CD4-positive, alpha-beta T cell (primary cell): ENCODE results near the gene PLRG1. TPM values are rescaled to one million over a fixed set of nuclear protein-coding genes. Genes with fewer than 3 reads are reported as not detected.

ENCODE experiments used
- ATAC-seq: fragments of 200-7000 bp; cut with Tn5 transposase; one replicate; pipeline ENCODE4 v1.10.0; 2022; ENCODE audit warnings: mild to moderate bottlenecking; ENCODE audit not compliant: poor library complexity
- CTCF ChIA-PET: fragments of 350-600 bp; sonication (Branson Sonifier 250); formaldehyde crosslinking; loops from one replicate; lab custom pipeline; 2021; ENCODE audit warnings: antibody characterized with exemption, inconsistent platforms; lab: Charles Lee
- POLR2A ChIA-PET: fragments of 350-600 bp; sonication (Branson Sonifier 250); formaldehyde crosslinking; loops from one replicate; lab custom pipeline; 2021; ENCODE audit warnings: antibody characterized with exemption, inconsistent platforms; lab: Charles Lee
- DNase-seq, 14 experiments: peaks; one replicate each; pipeline ENCODE4 v3.0.0-alpha.2; 2013 to 2020; ENCODE audit warnings: mixed read lengths in 2 of 14
- H3K27ac ChIP-seq, 2 donors: one replicate each; pipeline versions ENCODE4 v1.5.1 to v1.7.0; 2013; ENCODE audit warnings: low read length in 2 of 2, low read depth in 1 of 2, mild to moderate bottlenecking in 1 of 2
- H3K27me3 ChIP-seq, 2 experiments: 1 replicate in 1 of 2; 2 replicates in 1 of 2; pipeline versions ENCODE4 v1.6.1 to v1.7.0; 2013; ENCODE audit warnings: low read length in 2 of 2, control low read depth in 1 of 2, mild to moderate bottlenecking in 1 of 2, moderate library complexity in 1 of 2; ENCODE audit not compliant: insufficient read depth in 2 of 2, control insufficient read depth in 1 of 2
- H3K36me3 ChIP-seq: one replicate; pipeline ENCODE4 v1.6.1; 2013; ENCODE audit warnings: low read length, control low read depth; ENCODE audit not compliant: insufficient read depth
- H3K4me1 ChIP-seq: one replicate; pipeline ENCODE4 v1.6.1; 2013; ENCODE audit warnings: low read length, control low read depth; ENCODE audit not compliant: insufficient read depth
- H3K4me3 ChIP-seq: one replicate; pipeline ENCODE4 v1.5.1; 2013; ENCODE audit warnings: mild to moderate bottlenecking, low read length, moderate library complexity
- H3K9me3 ChIP-seq, 2 experiments: 1 replicate in 1 of 2; 2 replicates in 1 of 2; pipeline versions ENCODE4 v1.6.1 to v1.7.0; 2013; ENCODE audit warnings: low read length in 2 of 2, mild to moderate bottlenecking in 2 of 2, control low read depth in 1 of 2, moderate library complexity in 1 of 2; ENCODE audit not compliant: control insufficient read depth in 1 of 2, insufficient read depth in 1 of 2
- H3K27ac Mint-ChIP-seq: one replicate; pipeline ENCODE4 v1.8.0; 2020; ENCODE audit warnings: mixed read lengths
- H3K27me3 Mint-ChIP-seq: one replicate; pipeline ENCODE4 v1.8.0; 2021; ENCODE audit warnings: mixed read lengths
- H3K36me3 Mint-ChIP-seq: one replicate; pipeline ENCODE4 v1.8.0; 2021; ENCODE audit warnings: low read depth, mixed read lengths
- H3K4me1 Mint-ChIP-seq: one replicate; pipeline ENCODE4 v1.8.0; 2021; ENCODE audit warnings: low read depth, mixed read lengths
- H3K4me3 Mint-ChIP-seq: one replicate; pipeline ENCODE4 v1.8.0; 2020; ENCODE audit warnings: mild to moderate bottlenecking, mixed read lengths
- H3K9me3 Mint-ChIP-seq: one replicate; pipeline ENCODE4 v1.8.0; 2020; ENCODE audit warnings: mixed read lengths
- intact Hi-C, 2 experiments: fragments of 100-400 bp; cut with DNase I in 1 of 2; cut with micrococcal nuclease in 1 of 2; formaldehyde crosslinking; loops; one replicate each; pipeline versions ENCODE4 v1.15.1 to v1.9.0; 2023 to 2025; cut with DNase I, micrococcal nuclease
- total RNA-seq, 174 experiments: library from RNA in 2 of 174; stranded (reverse) in 2 of 174; gene quantifications; one replicate each; pipeline ENCODE4 v1.2.3 and lab custom pipeline; 2021 to 2026
- TF ChIP-seq, protein P1 (sequence below): fragments of 200-600 bp; IDR thresholded peaks from one replicate; pipeline ENCODE4 v1.8.0; 2022; ENCODE audit warnings: antibody characterized with exemption, mild to moderate bottlenecking

The PLRG1 gene
- total RNA-seq, 2 experiments from 2014 or later = 41.1 to 44.8 TPM

DNA sequence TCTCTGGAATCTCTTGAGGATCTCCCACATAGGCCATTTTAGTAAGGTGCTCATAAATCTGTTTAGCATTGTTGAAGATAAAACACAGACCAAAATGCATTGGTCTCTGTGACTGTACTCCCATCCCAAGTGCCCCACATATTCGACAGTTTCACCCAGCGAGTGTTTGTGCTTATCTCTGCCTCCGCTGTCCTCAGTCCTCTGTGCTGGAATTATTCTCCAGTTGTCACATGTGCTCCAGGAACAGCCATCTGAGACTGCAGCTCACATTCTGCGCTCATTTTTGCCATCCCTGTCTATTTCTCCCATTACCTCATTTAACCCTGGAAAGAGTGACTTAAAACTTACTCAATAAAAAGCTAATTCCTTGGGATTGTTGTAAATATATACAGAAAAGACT lies 31.0 kb downstream of the PLRG1 start:
- Mint-ChIP-seq H3K27me3 (peaks cover 63% of the 10 kb centered on the region), H3K36me3 (no peaks in the 10 kb centered on the region), H3K4me3 (no peak overlapping the region), H3K4me1 (no peaks in the 10 kb centered on the region), H3K27ac (no peak overlapping the region), H3K9me3 (no peaks in the 10 kb centered on the region)
- Histone ChIP-seq H3K4me1 (no peaks in the 10 kb centered on the region), H3K27me3 (peaks cover 0 to 17% of the 10 kb centered on the region in 2 experiments), H3K27ac (no peak overlapping the region), H3K9me3 (no peaks in the 10 kb centered on the region), H3K4me3 (no peak overlapping the region), H3K36me3 (no peaks in the 10 kb centered on the region)
- POLR2A ChIA-PET = no interaction called here
- CTCF ChIA-PET = no interaction called here
- intact Hi-C loops = no loop called here
- TF ChIP-seq, protein P1, sequence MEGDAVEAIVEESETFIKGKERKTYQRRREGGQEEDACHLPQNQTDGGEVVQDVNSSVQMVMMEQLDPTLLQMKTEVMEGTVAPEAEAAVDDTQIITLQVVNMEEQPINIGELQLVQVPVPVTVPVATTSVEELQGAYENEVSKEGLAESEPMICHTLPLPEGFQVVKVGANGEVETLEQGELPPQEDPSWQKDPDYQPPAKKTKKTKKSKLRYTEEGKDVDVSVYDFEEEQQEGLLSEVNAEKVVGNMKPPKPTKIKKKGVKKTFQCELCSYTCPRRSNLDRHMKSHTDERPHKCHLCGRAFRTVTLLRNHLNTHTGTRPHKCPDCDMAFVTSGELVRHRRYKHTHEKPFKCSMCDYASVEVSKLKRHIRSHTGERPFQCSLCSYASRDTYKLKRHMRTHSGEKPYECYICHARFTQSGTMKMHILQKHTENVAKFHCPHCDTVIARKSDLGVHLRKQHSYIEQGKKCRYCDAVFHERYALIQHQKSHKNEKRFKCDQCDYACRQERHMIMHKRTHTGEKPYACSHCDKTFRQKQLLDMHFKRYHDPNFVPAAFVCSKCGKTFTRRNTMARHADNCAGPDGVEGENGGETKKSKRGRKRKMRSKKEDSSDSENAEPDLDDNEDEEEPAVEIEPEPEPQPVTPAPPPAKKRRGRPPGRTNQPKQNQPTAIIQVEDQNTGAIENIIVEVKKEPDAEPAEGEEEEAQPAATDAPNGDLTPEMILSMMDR = no peak
- ATAC-seq = no peak
- DNase-seq = no peak

- ATAC-seq = no peak
- Histone ChIP-seq H3K4me3 (no peak overlapping the region), H3K27me3 (peaks cover 0 to 13% of the 10 kb centered on the region in 2 experiments), H3K9me3 (no peaks in the 10 kb centered on the region), H3K36me3 (no peaks in the 10 kb centered on the region), H3K27ac (no peak overlapping the region), H3K4me1 (no peaks in the 10 kb centered on the region)
- ChIA-PET POLR2A (no interaction called here), CTCF (no interaction called here)
- Mint-ChIP-seq H3K27ac (no peak overlapping the region), H3K4me1 (no peaks in the 10 kb centered on the region), H3K36me3 (no peaks in the 10 kb centered on the region), H3K4me3 (no peak overlapping the region), H3K27me3 (peaks cover 66% of the 10 kb centered on the region), H3K9me3 (no peaks in the 10 kb centered on the region)
- TF ChIP-seq, protein P1 = no peak
- DNase-seq = no peak
- intact Hi-C loops = no loop called here
Measured at GRCh38 chr4:154517591-154517990, 32.6 kb downstream of the PLRG1 start.

- Mint-ChIP-seq H3K27ac (no peak overlapping the region), H3K9me3 (no peaks in the 10 kb centered on the region), H3K36me3 (no peaks in the 10 kb centered on the region), H3K4me1 (no peaks in the 10 kb centered on the region), H3K27me3 (peaks cover 66% of the 10 kb centered on the region), H3K4me3 (no peak overlapping the region)
- Histone ChIP-seq H3K36me3 (no peaks in the 10 kb centered on the region), H3K9me3 (no peaks in the 10 kb centered on the region), H3K27me3 (peaks cover 0 to 10% of the 10 kb centered on the region in 2 experiments), H3K4me1 (no peaks in the 10 kb centered on the region), H3K27ac (no peak overlapping the region), H3K4me3 (no peak overlapping the region)
- CTCF ChIA-PET = no interaction called here
- DNase-seq (no peak), ATAC-seq (no peak)
- TF ChIP-seq, protein P1 = no peak
- POLR2A ChIA-PET = no interaction called here
- intact Hi-C loops = no loop called here
Measured at GRCh38 chr4:154516318-154517029, 33.7 kb downstream of the PLRG1 start.
